Epithelial cell of proximal tubule (primary cell): ENCODE results near the gene PABPN1L. TPM values are rescaled to one million over a fixed set of nuclear protein-coding genes. Genes with fewer than 3 reads are reported as not detected.

Source experiments
- DNase-seq: peaks from one replicate; pipeline ENCODE4 v3.0.0-alpha.2; 2011; ENCODE audit warnings: low read depth
- H3K4me3 ChIP-seq: 2 replicates; pipeline ENCODE4 v1.5.1; 2011; ENCODE audit warnings: low read depth, mild to moderate bottlenecking, low read length
- CTCF ChIP-seq: conservative IDR thresholded peaks from 2 replicates; pipeline ENCODE4 v1.5.1; 2012; ENCODE audit warnings: low read depth, mild to moderate bottlenecking, low read length
- total RNA-seq: library from RNA; depleted of rRNA; stranded (reverse); fragments of >200 nt; gene quantifications from 2 replicates; pipeline ENCODE4 v1.2.3, GENCODE V29; 2015

PABPN1L gene
- total RNA-seq, 1 donor from 2014 or later, result not detected

DNA sequence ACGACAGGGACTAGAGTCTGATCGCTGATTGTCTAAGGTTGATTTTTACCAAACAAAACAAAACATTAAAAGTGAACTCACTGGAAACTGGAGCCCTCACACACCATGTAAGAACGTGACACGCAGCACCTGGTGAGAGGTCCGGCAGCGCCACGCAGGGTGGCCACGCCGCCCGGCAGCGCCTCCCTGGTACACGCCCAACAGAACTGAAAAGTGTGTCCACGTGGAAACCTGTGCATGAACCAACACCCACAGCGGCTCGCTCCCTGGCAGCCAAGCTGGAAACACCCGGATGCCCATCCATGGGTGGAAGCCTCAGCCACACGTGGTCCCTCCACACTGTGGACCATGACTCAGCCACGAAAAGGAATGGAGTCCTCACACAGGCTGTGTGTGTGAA lies 18.8 kb downstream of the PABPN1L start:
- DNase-seq, result no peak
- no peak for TF ChIP-seq CTCF
- no peak overlapping the region for H3K4me3 ChIP-seq

DNA sequence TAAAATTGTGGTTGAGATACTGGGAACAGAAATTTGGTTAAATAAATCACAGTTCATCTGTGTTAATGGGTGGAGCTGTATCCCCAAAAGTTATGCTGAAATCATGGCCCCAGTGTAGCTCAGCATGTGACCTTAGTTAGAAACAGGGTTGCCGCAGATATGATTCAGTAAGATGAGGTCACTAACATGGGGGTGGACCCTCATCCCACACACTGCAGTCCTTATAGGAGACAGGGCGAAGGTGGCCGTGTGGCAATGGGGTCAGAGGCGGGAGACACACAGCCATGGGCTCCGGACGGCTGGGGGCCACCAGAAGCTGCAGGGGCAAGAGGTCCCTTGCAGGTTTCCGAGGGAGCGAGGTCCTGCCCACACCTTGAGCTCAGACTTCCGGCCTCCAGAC lies 20.4 kb downstream of the PABPN1L start:
- TF ChIP-seq CTCF, result no peak
- no peak overlapping the region for H3K4me3 ChIP-seq
- no peak for DNase-seq

DNA sequence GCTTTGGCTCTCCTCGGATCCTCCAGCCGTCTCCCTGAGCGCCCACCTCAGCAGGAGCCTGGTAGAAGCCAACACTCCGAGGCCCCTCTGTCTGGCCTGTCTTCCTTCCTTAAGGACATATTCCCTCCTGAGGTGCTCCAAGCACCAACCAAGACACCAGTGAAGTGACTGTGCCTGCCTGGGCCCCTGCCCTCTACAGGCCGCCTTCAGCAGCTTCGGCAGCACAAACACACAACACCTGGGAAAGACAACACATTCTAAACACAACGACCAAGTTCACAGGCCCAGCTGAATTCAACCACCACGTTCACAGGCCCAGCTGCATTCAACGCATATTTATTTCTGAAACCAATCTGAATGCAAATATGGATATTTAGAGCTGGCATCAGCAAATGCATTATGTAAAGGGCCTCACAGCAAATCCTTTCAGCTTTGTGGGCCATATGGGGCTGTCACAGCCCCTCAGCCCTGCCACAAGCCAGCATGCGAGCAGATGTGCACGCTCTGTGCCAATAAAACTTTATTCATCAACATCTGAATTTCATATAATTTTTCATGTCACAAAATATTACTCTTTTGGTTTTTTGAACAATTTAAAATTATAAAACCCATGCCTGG lies 21.9 kb downstream of the PABPN1L start:
- peak; percentile 7 for TF ChIP-seq CTCF
- DNase-seq, result no peak
- H3K4me3 ChIP-seq, result no peak overlapping the region

GRCh38 chr16:88843256-88843655 lies 23.2 kb downstream of the PABPN1L start:
- H3K4me3 ChIP-seq, result no peak overlapping the region

DNA sequence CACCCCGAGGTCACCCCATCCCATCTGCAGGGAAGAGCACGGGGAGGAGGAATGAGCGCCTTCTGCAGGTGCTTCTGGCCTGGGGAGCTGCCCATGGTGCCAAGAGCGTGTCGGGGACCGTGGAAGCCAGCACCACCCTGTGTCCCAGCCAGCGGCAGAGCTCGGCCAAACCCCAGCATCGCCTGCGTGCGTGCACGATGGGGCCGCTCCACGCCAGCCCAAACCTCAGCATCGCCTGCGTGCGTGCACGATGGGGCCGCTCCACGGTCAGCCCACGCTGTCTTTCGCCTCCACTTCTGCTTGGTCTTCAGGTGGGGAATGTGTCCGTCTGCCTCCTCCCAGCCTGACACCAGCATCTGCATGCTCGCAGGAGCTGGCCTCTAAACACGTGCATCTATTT lies 23.7 kb downstream of the PABPN1L start:
- TF ChIP-seq CTCF, result no peak
- H3K4me3 ChIP-seq, result no peak overlapping the region
- no peak for DNase-seq

More at GRCh38 chr16:88843256-88843655, 23.2 kb downstream of the PABPN1L start:
- TF ChIP-seq CTCF, result no peak
- DNase-seq, result no peak

DNA sequence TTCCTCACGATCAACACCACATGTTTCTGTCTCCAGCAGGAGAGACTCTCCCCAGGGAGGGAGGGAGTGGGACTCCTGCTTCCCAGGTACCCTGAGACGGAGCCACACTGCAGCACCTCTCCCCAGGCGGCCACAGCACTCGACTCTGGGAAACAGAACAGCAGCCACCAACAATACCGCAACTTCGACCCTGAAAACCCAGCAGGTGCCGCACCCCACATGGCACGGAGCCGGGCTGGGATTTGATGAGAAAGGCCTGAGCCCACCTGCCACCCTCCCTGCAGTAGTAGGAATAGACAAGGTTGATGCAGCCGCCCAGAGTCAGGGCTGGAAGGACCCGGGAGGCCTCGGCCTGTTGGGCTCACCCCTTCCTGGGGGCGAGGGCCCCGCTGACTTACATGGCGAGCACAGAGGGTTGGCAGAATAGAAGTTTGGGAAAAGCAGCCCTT lies 24.1 kb downstream of the PABPN1L start:
- H3K4me3 ChIP-seq, result no peak overlapping the region
- TF ChIP-seq CTCF, result no peak
- no peak for DNase-seq
